ENCODE results near the gene CLHC1. TPM values are rescaled to one million over a fixed set of nuclear protein-coding genes. Genes with fewer than 3 reads are reported as not detected.
"Not testable (repeated sequence)": the region's sequence is repeated elsewhere in the genome, so short reads cannot be mapped to it uniquely, and the experiment has no call there.

CLHC1 gene
- total RNA-seq, 2 donors from 2014 or later = 4.6 to 9.5 TPM

DNA sequence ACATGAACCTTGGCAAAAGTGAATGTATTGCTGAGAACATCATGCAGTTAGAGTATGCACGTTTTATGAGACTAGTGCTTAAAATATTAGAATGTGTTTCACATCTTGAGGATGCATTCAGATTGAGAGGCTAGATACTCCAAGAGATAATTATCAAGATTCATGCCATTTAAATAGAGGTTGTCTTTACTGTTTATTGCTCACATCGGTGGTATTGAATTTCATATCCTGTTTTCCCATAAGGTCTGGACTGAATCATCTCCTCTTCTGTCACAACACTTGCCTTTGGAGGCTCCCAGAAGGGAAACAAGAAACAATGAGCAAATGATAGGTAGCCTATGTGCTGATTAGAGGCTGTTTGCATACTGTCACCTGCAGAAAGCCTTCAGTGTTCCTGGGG is 83.8 kb downstream of the CLHC1 start:
- Histone ChIP-seq H3K9me3 (no peaks in the 10 kb centered on the region), H3K36me3 (no peaks in the 10 kb centered on the region), H3K4me3 (no peak overlapping the region), H3K27me3 (no peaks in the 10 kb centered on the region), H3K27ac (no peak overlapping the region), H3K4me1 (no peaks in the 10 kb centered on the region)
- TF ChIP-seq CTCF (IDR thresholded peaks at IDR 0.05) = no peak
- DNase-seq (ENCODE audit: low spot score) = no peak

GRCh38 chr2:55147531-55147930 is 84.6 kb downstream of the CLHC1 start:
- Histone ChIP-seq H3K36me3 (no peaks in the 10 kb centered on the region), H3K9me3 (no peaks in the 10 kb centered on the region), H3K4me3 (no peak overlapping the region), H3K4me1 (no peaks in the 10 kb centered on the region), H3K27ac (no peak overlapping the region), H3K27me3 (no peaks in the 10 kb centered on the region)
- no peak for TF ChIP-seq CTCF (IDR thresholded peaks at IDR 0.05)
- DNase-seq (ENCODE audit: low spot score) = no peak

DNA sequence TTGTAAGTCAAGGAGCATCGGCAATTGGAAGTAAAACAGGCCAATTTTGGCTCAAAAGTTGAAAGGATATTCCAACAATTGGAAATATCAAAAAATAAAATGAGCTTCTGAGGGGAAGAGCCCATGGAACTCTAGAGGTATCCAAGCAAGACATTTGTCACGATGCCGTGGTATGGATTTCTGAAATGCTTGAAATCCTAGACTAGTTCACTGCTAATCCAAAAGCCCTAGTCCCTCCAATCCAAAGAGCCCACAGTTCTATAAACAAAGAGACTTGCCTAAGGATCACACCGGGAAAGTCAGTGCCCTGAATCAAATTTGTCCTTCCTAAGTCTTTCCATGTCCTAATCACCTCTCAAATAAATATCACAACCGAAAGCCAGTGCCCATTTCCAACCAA is 85.1 kb downstream of the CLHC1 start:
- H3K9me3 ChIP-seq = no peaks in the 10 kb centered on the region
- no peak for DNase-seq (ENCODE audit: low spot score)
- TF ChIP-seq CTCF (IDR thresholded peaks at IDR 0.05) = no peak
- no peak overlapping the region for H3K27ac ChIP-seq
- no peaks in the 10 kb centered on the region for H3K27me3 ChIP-seq
- H3K36me3 ChIP-seq = no peaks in the 10 kb centered on the region
- H3K4me1 ChIP-seq = peaks cover 0 to 3% of the 10 kb centered on the region in 2 donors
- H3K4me3 ChIP-seq = no peak overlapping the region

- H3K27me3 ChIP-seq = no peaks in the 10 kb centered on the region
- H3K4me3 ChIP-seq = no peak overlapping the region
- H3K4me1 ChIP-seq = peaks cover 0 to 10% of the 10 kb centered on the region in 2 donors
- no peaks in the 10 kb centered on the region for H3K36me3 ChIP-seq
- TF ChIP-seq CTCF (IDR thresholded peaks at IDR 0.05) = no peak
- H3K27ac ChIP-seq = no peak overlapping the region
- DNase-seq (ENCODE audit: low spot score) = no peak
- H3K9me3 ChIP-seq = no peaks in the 10 kb centered on the region
Observed at GRCh38 chr2:55146263-55146662, 85.8 kb downstream of the CLHC1 start.

DNA sequence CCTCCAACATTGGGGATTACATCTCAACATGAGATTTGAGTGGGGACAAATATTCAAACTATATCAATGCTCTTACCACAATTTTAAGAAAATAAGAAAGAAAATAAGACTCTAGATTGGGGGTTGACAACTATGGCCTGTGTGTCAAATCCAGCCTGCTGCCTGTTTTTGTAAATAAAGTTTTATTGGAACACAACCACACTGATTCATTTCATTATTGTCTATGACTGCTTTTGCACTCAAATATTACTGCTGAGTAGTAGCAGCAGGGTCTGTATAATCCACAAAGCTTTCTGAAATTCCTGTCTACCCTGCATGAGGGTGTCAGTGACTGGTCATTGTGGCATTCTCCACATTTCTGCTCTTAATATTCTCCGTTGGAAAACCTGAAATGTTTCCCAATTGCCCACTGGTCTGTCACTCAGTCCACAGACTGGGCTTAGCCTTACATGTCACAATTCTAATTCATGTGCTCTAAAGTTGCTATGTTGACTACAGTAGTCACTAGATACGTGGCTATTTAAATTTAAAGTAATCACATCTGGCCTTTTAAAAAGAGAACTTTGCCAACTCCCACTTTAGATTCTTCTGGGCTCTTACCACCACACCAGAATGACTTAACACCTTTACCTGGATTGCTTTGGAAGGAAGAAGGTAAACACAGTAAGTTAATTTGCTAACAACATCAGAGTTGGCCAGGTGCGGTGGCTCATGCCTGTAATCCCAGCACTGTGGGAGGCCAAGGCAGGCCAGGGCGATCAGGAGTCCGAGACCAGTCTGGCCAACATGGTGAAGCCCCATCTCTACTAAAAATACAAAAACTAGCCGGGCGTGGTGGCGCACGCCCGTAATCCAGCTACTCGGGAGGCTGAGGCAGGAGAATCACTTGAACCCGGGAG is 86.9 kb downstream of the CLHC1 start:
- Histone ChIP-seq H3K27ac (no peak overlapping the region), H3K27me3 (no peaks in the 10 kb centered on the region), H3K4me1 (peaks cover 0 to 10% of the 10 kb centered on the region in 2 donors), H3K36me3 (no peaks in the 10 kb centered on the region), H3K4me3 (no peak overlapping the region), H3K9me3 (no peaks in the 10 kb centered on the region)
- TF ChIP-seq CTCF (IDR thresholded peaks at IDR 0.05) = no peak
- DNase-seq (ENCODE audit: low spot score) = no peak

GRCh38 chr2:55143706-55144105 is 88.4 kb downstream of the CLHC1 start:
- H3K27me3 ChIP-seq; DNase-seq (ENCODE audit: low spot score); H3K4me1 ChIP-seq; H3K36me3 ChIP-seq; H3K9me3 ChIP-seq; H3K4me3 ChIP-seq; H3K27ac ChIP-seq: not testable (repeated sequence)

Data from right atrium auricular region (tissue), 2 donors.